ENCODE measurements around the gene OLA1. TPM values are rescaled to one million over a fixed set of nuclear protein-coding genes. Genes with fewer than 3 reads are reported as not detected.
"Not testable (repeated sequence)": the region's sequence is repeated elsewhere in the genome, so short reads cannot be mapped to it uniquely, and the experiment has no call there.

Gene OLA1
- 100 to 1,000 TPM; 111 to 139 (median 123) TPM for polyA plus RNA-seq (ENCODE audit: insufficient read depth in 1 of 5, insufficient read length in 5 of 5, low replicate concordance in 1 of 5)
- long read RNA-seq, donor 1, full-length matches to known transcripts, result 37 of 48 reads
- long read RNA-seq, donor 1, partial matches to known transcripts, result 11 of 48 reads
- long read RNA-seq, donor 1, other reads (novel, unspliced or antisense), result 0 of 48 reads
- long read RNA-seq, donor 2, full-length matches to known transcripts, result 34 of 46 reads
- long read RNA-seq, donor 2, partial matches to known transcripts, result 12 of 46 reads
- long read RNA-seq, donor 2, other reads (novel, unspliced or antisense), result 0 of 46 reads
- long read RNA-seq, donor 3, full-length matches to known transcripts, result 29 of 44 reads
- long read RNA-seq, donor 3, partial matches to known transcripts, result 15 of 44 reads
- long read RNA-seq, donor 3, other reads (novel, unspliced or antisense), result 0 of 44 reads
- long read RNA-seq, donor 4, full-length matches to known transcripts, result 19 of 19 reads
- long read RNA-seq, donor 4, partial matches to known transcripts, result 0 of 19 reads
- long read RNA-seq, donor 4, other reads (novel, unspliced or antisense), result 0 of 19 reads
- long read RNA-seq, donor 5, full-length matches to known transcripts, result 38 of 65 reads
- long read RNA-seq, donor 5, partial matches to known transcripts, result 27 of 65 reads
- long read RNA-seq, donor 5, other reads (novel, unspliced or antisense), result 0 of 65 reads
- long read RNA-seq, donor 6, full-length matches to known transcripts, result 31 of 69 reads
- long read RNA-seq, donor 6, partial matches to known transcripts, result 38 of 69 reads
- long read RNA-seq, donor 6, other reads (novel, unspliced or antisense), result 0 of 69 reads
- long read RNA-seq, donor 7, full-length matches to known transcripts, result 17 of 52 reads
- long read RNA-seq, donor 7, partial matches to known transcripts, result 35 of 52 reads
- long read RNA-seq, donor 7, other reads (novel, unspliced or antisense), result 0 of 52 reads
- long read RNA-seq, donor 8, full-length matches to known transcripts, result 12 of 12 reads
- long read RNA-seq, donor 8, partial matches to known transcripts, result 0 of 12 reads
- long read RNA-seq, donor 8, other reads (novel, unspliced or antisense), result 0 of 12 reads

DNA sequence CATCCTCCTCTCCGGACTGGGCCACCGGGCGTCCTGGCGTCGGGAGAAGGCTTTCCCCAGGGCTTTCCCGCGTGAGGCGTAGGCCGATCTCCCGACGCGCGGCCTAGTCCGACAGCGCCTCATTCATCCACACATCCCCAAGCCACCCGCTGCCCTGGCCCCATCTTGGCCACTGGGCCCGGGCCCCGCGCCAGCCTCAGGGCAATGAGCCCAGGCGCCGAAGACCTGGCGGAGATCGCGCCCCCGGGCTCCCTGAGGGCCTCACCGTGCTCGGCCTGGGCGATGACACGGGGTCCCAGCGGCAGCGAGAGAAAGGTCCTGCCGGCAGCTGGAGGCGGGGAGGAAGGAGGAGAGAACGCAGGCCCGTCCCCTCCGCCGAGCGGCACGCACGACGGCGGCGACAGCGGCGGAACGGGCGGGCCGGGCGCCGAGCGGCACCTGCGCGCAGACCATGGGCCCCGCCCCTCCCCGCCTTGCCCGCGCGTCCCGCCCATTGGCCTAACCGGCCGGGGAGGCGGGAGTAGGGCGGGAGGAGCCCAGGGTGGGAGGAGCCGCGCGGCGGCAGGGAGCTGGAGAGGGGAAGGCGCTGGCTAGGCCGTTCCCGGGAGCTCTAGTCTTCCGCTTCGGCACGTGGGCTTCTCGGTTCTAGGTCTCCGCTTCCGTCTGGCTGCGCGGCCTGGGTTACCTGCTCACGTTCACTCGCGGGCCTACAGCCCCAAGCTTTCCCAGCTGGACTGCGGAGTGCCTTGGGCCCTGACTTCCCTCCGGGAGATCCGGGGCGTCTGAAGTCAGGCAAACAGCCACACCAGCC, at the start of gene OLA1:
Gene OLA1, minus strand, starts transcription at position 346 of the 811 bp plus-strand sequence. CDS start 1,717 bp downstream, outside the sequence.
- DNase-seq, result peak; percentile 92 to 94

DNA sequence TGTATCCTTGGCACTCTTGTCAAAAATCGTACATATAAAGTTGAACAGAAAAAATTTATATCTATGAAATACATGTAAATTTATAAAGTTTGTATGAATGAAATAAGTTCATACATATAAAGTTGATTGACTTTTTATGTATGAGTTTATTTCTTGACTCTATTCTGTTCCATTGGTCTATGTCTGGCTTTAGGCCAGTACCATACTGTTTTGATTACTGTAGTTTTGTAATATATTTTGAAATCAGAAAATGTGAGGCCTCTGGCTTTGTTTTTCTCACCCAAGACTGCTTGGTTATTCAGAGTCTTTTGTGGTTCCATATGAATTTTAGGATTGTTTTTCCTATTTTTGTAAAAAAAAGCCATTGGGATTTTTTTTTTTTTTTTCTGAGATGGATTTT, 44.6 kb upstream of the OLA1 start:
- no peak for DNase-seq

DNA sequence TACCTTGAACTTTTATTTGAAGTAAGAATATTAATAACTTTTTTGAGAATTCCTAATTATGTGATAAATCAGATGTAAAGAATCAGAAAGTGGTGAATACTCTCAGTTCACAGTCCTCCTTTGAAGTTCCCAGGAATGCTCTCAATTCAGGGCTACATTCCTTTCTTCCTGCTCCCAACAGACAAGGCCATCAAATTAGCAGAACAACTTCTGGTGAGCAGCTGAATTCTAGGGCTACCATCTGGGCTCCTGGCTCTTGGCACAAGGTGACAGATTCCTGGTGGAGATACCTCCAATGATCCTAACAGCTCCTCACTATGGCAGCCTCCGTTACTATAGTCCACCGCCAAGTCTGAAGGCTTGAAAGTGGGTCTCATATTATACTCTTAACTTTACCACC, 37.8 kb upstream of the OLA1 start:
- no peak for DNase-seq

DNA sequence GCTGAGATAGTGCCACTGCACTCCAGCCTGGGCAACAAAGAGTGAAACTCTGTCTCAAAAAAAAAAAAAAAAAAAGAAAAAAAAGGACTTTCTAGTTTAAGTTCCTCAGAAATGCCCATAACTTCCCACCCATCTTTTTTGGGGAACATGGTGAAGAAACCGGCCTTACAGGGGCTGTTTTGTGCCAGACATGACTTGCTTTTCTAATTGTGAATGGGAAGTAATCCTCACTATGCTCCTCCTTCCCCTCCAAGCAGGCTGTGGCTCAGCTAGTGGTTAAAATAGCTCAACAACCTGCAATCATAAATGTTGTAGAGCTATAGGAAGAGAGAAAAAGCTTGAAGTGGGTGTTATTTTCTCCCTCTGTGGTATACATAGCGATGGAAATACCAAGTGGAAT, 34.1 kb upstream of the OLA1 start:
- no peak for DNase-seq

GRCh38 chr2:174281736-174282135, 33.4 kb upstream of the OLA1 start:
- DNase-seq, result no peak

DNA sequence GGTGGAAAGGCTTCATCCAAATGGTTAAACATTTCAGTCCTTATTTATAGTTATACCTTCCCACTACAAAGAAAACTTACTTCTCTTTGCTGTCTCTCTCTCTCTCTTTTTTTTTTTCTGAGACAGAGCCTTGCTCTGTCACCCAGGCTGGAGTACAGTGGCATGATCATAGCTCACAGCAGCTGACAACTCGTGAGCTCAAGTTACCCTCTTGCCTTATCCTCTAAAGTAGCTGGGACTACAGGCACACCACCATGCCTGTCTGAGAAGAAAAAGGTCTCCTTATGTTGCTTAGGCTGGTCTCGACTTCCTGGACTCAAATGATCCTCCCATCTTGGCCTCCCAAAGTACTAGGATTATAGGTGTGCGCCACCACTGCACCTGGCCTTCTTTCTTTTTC, 32.3 kb upstream of the OLA1 start:
- DNase-seq, result no peak

DNA sequence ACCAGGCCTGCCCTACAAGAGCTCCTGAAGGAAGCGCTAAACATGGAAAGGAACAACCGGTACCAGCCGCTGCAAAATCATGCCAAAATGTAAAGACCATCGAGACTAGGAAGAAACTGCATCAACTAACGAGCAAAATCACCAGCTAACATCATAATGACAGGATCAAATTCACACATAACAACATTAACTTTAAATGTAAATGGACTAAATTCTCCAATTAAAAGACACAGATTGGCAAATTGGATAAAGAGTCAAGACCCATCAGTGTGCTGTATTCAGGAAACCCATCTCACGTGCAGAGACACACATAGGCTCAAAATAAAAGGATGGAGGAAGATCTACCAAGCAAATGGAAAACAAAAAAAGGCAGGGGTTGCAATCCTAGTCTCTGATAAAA, 21.9 kb upstream of the OLA1 start:
- not testable (repeated sequence) for DNase-seq

DNA sequence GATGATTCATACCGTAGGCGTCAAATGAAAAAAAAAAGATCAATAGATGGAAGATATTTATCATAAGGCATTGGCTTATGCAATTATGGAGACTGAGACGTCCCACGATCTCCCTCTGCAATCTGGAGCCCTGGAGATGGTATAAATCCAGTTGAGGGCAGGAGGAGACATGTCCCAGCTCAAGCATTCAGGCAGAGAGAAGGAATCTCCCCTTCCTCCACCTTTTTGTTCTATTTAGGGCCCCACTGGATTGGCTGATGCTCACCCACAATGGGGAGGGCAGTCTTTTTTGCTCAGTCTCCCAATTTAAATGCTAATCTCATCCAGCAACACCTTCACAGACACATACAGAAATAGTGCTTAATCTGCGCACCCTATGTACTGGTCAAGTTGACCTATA, 18.0 kb upstream of the OLA1 start:
- DNase-seq, result no peak

GRCh38 chr2:174263997-174264396, 15.7 kb upstream of the OLA1 start:
- no peak for DNase-seq

DNA sequence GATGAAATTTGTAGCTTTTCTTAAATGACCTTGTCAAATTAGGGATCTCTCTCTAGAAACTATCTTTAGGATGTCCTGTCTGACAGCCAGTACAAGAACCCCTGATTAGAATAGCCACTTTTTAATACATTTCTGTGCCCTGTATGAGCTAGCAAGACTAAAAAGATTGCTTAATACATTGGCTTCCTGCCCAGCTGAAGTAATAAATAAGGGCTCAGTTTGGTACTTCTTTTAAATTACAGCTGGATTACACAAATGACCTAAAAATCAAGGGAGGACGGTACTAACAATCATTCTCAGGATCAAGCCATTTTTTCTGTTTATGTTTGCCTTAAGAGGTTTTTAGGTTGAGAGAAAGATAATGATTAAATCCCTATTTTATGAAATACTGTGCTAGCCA, 11.6 kb upstream of the OLA1 start:
- peak; percentile 75 for DNase-seq

DNA sequence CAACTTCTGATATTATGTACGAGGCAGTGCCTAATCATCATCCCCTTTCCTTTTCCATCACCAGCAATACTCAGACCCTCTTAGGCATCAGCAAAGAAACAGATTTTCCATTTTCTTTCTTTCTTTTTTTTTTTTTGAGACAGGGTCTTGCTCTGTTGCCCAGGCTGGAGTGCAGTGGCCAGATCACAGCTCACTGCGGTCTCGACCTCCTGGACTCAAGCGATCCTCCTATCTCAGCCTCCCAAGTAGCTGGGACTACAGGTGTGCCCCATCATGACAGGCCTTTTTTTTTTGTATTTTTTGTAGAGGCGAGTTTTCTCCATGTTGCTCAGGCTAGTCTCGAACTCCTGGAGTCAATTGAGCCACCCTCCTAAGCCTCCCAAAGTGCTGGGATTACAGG, 5.9 kb upstream of the OLA1 start:
- DNase-seq, result no peak

- DNase-seq, result no peak
Observed at GRCh38 chr2:174248998-174249592, 763 bp upstream of the OLA1 start.

- DNase-seq, result peak; percentile 12 to 32
Observed at GRCh38 chr2:174247474-174248186, 702 bp downstream of the OLA1 start.

GRCh38 chr2:174246944-174247381, 1.4 kb downstream of the OLA1 start:
- DNase-seq, result no peak

- not testable (repeated sequence) for DNase-seq
Observed at GRCh38 chr2:174245628-174246027, 2.7 kb downstream of the OLA1 start.

DNA sequence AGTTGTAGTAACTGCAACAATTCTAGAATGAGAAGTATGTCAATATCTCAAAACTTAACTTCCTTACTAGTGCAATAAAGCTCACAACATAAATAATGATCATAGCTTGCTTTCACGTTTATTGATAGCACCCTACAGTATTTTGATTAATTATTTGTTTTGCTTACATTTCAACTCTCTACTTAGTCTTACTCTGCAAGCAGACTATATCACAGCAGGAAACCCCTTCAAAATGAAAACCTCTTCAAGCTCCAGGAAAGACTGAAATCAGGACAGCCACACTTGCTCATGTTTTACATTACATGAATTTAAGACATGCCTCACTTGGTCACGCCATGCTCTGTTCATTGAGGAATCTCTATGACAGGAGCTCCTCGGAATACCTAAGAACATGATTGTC, 3.3 kb downstream of the OLA1 start:
- DNase-seq, result no peak

- DNase-seq, result no peak
Observed at GRCh38 chr2:174243812-174244211, 4.5 kb downstream of the OLA1 start.

DNA sequence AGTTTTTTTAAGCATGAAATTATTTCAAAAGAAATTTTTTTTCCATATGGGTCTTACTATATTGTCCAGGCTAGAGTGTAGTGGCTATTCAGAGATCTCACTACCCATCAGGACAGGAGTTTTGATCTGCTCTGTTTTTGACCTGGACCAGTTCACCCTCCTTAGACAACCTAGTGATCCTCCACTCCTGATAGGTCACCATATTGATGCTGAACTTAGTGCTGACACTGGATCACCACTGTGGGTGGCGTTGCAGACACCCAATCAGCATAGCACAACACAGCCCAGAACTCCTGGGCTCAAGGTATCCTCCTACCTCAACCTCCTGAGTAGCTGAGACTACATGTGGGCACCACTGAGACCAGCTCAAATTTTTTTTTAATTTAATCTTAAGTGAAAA, 8.2 kb downstream of the OLA1 start:
- no peak for DNase-seq

- no peak for DNase-seq
Observed at GRCh38 chr2:174236429-174236828, 11.9 kb downstream of the OLA1 start.

DNA sequence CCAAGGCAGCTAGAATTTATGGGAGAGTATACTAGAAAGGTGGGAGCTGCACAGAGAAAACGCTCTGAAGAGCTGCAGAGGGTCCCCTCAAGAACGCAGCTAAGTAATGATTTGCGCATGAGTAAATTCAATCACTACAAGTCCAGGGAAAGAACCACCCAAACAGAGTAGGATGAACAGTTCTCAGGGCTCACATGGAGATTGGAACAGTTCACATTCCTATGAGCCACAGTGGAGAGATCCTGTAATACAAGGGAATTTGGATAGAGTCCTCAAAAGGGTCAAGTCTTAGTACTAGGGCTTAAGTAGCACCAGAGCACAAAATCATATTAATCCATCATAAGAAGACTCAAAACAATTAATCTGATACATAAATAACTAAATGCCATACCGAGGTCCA, 12.7 kb downstream of the OLA1 start:
- no peak for DNase-seq
